ENCODE results near the gene TXNRD2. TPM values are rescaled to one million over a fixed set of nuclear protein-coding genes. Genes with fewer than 3 reads are reported as not detected.

TXNRD2 gene
- total RNA-seq, 1 experiment from 2014 or later, result 19.7 TPM

- Histone ChIP-seq H3K4me3 (replicated peaks in 1 of 2; ENCODE audit: low read depth in 1 of 2, low read length in 2 of 2) (peak overlapping the region; percentile 97 to 99), H3K27me3 (ENCODE audit: insufficient read depth, low read length) (no peaks in the 10 kb centered on the region), H3K4me2 (ENCODE audit: low read length) (peak overlapping the region; percentile 94), H4K20me1 (ENCODE audit: insufficient read depth) (peaks cover 3% of the 10 kb centered on the region; the same call in 1 of the 2 replicates), H3K79me2 (ENCODE audit: insufficient read depth, low read length) (peaks cover 67% of the 10 kb centered on the region), H3K36me3 (ENCODE audit: control insufficient read depth in 1 of 2, insufficient read depth in 2 of 2, low read length in 2 of 2) (peaks cover 14% of the 10 kb centered on the region in 2 experiments; a peak in 3 of 4 replicates), H3K9me3 (ENCODE audit: control insufficient read depth in 1 of 2, insufficient read depth in 1 of 2, low read depth in 1 of 2, low read length in 2 of 2) (no peaks in the 10 kb centered on the region), H3K27ac (ENCODE audit: low read depth, low read length) (peak overlapping the region; percentile 99), H3K4me1 (ENCODE audit: control insufficient read depth in 1 of 2, insufficient read depth in 2 of 2, low read length in 2 of 2) (peaks cover 47 to 61% of the 10 kb centered on the region in 2 experiments), H2AFZ (ENCODE audit: low read depth, low read length, poor library complexity, severe bottlenecking) (no peak overlapping the region), H3K9ac (ENCODE audit: low read length) (peak overlapping the region; percentile 97), H3K9me2 (ENCODE audit: insufficient read depth) (no peaks in the 10 kb centered on the region)
- TSS peak; percentile 54 for BruUV-seq (replicated peaks)
- intact Hi-C loops (cut with micrococcal nuclease), result no loop called here
- ATAC-seq (peak; percentile 2), DNase-seq (ENCODE audit: low read depth, low spot score) (peak; percentile 2)
- TF ChIP-seq POLR2AphosphoS5 (IDR thresholded peaks at IDR 0.05; ENCODE audit: low read depth, low read length), result no peak
- ChIA-PET CTCF (no interaction called here), RAD21 (ENCODE audit: low non-redundant PET in 1 of 2, low total read pairs in 2 of 2, uncharacterized antibody in 2 of 2, unreplicated experiment in 2 of 2) (no interaction called here), POLR2A (interaction anchor here (0.8 kb wide), 1 partner anchor 91 kb away, joined by 3 read pairs; no protein-coding TSS in a partner anchor)
Observed at GRCh38 chr22:19853879-19854777, 87.5 kb downstream of the TXNRD2 start.

DNA sequence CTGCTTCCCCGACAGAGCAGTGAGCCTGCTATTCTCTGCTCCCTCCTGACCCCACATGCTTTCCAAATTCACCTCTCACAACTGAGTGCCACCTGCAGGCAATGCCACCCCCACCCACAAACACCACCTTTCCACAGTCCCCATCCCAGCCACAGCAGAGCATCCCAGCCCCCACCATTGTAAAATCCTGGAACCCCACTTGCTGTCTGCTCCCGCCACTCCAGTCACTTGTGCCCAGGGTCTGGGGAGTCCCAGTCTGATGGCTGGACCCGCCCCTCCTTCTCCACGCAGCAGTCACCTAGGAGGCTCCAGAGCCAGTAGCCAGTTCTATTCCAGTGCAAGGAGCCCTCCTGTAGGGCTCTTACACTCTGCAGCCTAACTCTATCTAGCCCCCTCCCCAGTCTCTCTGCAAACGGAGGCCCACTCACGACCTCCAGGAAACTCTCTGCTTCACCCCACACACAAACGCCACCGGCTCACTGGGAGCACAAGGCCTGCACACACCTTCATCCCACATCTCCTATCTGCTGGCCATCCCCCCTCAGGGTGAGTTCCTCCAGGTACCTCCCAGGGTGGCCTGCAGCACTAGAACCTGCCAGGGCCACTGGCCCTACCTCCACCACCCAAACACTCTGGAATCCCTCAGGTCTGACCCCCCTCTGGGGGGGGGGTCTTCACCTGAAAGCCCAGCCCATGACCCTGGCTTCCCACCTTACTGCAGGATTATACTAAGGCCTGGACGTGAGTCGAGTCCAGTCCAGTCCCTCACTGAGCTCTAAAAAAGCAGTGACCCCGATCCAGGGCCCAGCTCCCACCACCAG, 88.3 kb downstream of the TXNRD2 start:
- H3K4me1 ChIP-seq (ENCODE audit: control insufficient read depth in 1 of 2, insufficient read depth in 2 of 2, low read length in 2 of 2), result peaks cover 56 to 70% of the 10 kb centered on the region in 2 experiments

More for the DNA sequence above, 88.3 kb downstream of the TXNRD2 start:
- H3K9me3 ChIP-seq (ENCODE audit: control insufficient read depth in 1 of 2, insufficient read depth in 1 of 2, low read depth in 1 of 2, low read length in 2 of 2), result no peaks in the 10 kb centered on the region
- H3K9me2 ChIP-seq (ENCODE audit: insufficient read depth), result no peaks in the 10 kb centered on the region
- H4K20me1 ChIP-seq (ENCODE audit: insufficient read depth), result peaks cover 3% of the 10 kb centered on the region; the same call in 1 of the 2 replicates
- ATAC-seq, result no peak
- no peak for DNase-seq (ENCODE audit: low read depth, low spot score)
- peaks cover 73% of the 10 kb centered on the region for H3K79me2 ChIP-seq (ENCODE audit: insufficient read depth, low read length)
- ChIA-PET POLR2A (interaction anchor here (0.8 kb wide), 1 partner anchor 90 kb away, joined by 3 read pairs; no protein-coding TSS in a partner anchor), RAD21 (ENCODE audit: low non-redundant PET in 1 of 2, low total read pairs in 2 of 2, uncharacterized antibody in 2 of 2, unreplicated experiment in 2 of 2) (no interaction called here), CTCF (no interaction called here)
- peak overlapping the region; percentile 99 for H3K27ac ChIP-seq (ENCODE audit: low read depth, low read length)
- peak overlapping the region; percentile 97 for H3K9ac ChIP-seq (ENCODE audit: low read length)
- no peaks in the 10 kb centered on the region for H3K27me3 ChIP-seq (ENCODE audit: insufficient read depth, low read length)
- H3K4me2 ChIP-seq (ENCODE audit: low read length), result peak overlapping the region; percentile 94
- BruUV-seq (replicated peaks), result no TSS peak
- peak overlapping the region; percentile 97 to 99 for H3K4me3 ChIP-seq (replicated peaks in 1 of 2; ENCODE audit: low read depth in 1 of 2, low read length in 2 of 2)
- no peak overlapping the region for H2AFZ ChIP-seq (ENCODE audit: low read depth, low read length, poor library complexity, severe bottlenecking)
- H3K36me3 ChIP-seq (ENCODE audit: control insufficient read depth in 1 of 2, insufficient read depth in 2 of 2, low read length in 2 of 2), result peaks cover 14% of the 10 kb centered on the region in 2 experiments; a peak in 3 of 4 replicates
- TF ChIP-seq, protein P1, sequence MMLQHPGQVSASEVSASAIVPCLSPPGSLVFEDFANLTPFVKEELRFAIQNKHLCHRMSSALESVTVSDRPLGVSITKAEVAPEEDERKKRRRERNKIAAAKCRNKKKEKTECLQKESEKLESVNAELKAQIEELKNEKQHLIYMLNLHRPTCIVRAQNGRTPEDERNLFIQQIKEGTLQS (IDR thresholded peaks at IDR 0.05), result no peak
- TF ChIP-seq EGR1 (IDR thresholded peaks at IDR 0.05; ENCODE audit: low read depth) (no peak), EZH2phosphoT487 (IDR thresholded peaks at IDR 0.05; ENCODE audit: borderline replicate concordance) (no peak), CEBPB (IDR thresholded peaks at IDR 0.05; ENCODE audit: low read depth) (no peak), ZNF274 (IDR thresholded peaks at IDR 0.05; ENCODE audit: low read depth, low read length) (no peak), JUND (IDR thresholded peaks at IDR 0.05) (no peak), YY1 (IDR thresholded peaks at IDR 0.05; ENCODE audit: extremely low read depth, insufficient replicate concordance, low read depth, low read length) (no peak)
- intact Hi-C loops (cut with micrococcal nuclease), result no loop called here

Data from HCT116 (cell line).